A673 (cell line): Measurements from ENCODE around the gene GDF7. TPM values are rescaled to one million over a fixed set of nuclear protein-coding genes. Genes with fewer than 3 reads are reported as not detected.

Source experiments
- BruUV-seq: library from RNA; stranded (reverse); fragments of 400-500 nt; replicated peaks from 2 replicates; lab custom pipeline; 2021; lab: Mats Ljungman, UMichigan
- CTCF ChIA-PET: fragments of 300-600 bp; sonication (Branson Sonifier 250); formaldehyde crosslinking; loops from one replicate; lab custom pipeline; 2022; ENCODE audit warnings: antibody characterized with exemption; lab: Charles Lee
- POLR2A ChIA-PET: fragments of 300-600 bp; sonication (Branson Sonifier 250); formaldehyde crosslinking; loops from one replicate; lab custom pipeline; 2022; ENCODE audit warnings: antibody characterized with exemption; ENCODE audit not compliant: low non-redundant PET; lab: Charles Lee
- DNase-seq: peaks from one replicate; pipeline ENCODE4 v3.0.0-alpha.2; 2015; ENCODE audit warnings: low spot score
- H3K27ac ChIP-seq: fragments of 200-600 bp; sonication (generic); 2 replicates; pipeline ENCODE4 v1.5.1; 2016; ENCODE audit warnings: mixed run types, low read depth, mild to moderate bottlenecking, mixed read lengths, antibody characterized with exemption, low read length; ENCODE audit not compliant: poor library complexity, severe bottlenecking
- H3K27me3 ChIP-seq: fragments of 200-600 bp; sonication (generic); replicated peaks from 2 replicates; pipeline ENCODE4 v1.6.1; 2017; ENCODE audit warnings: mixed run types, low read depth, mild to moderate bottlenecking, mixed read lengths, antibody characterized with exemption, low read length; ENCODE audit not compliant: insufficient read depth, poor library complexity
- H3K36me3 ChIP-seq: fragments of 200-600 bp; sonication (generic); 2 replicates; pipeline ENCODE4 v1.6.1; 2016; ENCODE audit warnings: mixed run types, mild to moderate bottlenecking, mixed read lengths, antibody characterized with exemption, low read length; ENCODE audit not compliant: insufficient read depth, poor library complexity, severe bottlenecking
- H3K4me1 ChIP-seq: fragments of 200-600 bp; sonication (generic); 2 replicates; pipeline ENCODE4 v1.6.1; 2017; ENCODE audit warnings: mixed run types, mild to moderate bottlenecking, mixed read lengths, antibody characterized with exemption, low read length; ENCODE audit not compliant: insufficient read depth, poor library complexity, severe bottlenecking
- H3K4me3 ChIP-seq: fragments of 200-600 bp; sonication (generic); 2 replicates; pipeline ENCODE4 v1.5.1; 2016; ENCODE audit warnings: low read depth, mixed run types, mild to moderate bottlenecking, mixed read lengths, low read length; ENCODE audit not compliant: poor library complexity, severe bottlenecking
- H3K9me3 ChIP-seq: fragments of 200-600 bp; sonication (generic); 2 replicates; pipeline ENCODE4 v1.6.1; 2016; ENCODE audit warnings: mixed run types, low read depth, mild to moderate bottlenecking, mixed read lengths, antibody characterized with exemption, low read length; ENCODE audit not compliant: poor library complexity, severe bottlenecking
- CTCF ChIP-seq: fragments of 300-800, 200-600 bp; sonication (generic); conservative IDR thresholded peaks from 2 replicates; pipeline ENCODE4 v1.5.1; 2017; ENCODE audit warnings: low read depth, mild to moderate bottlenecking, antibody characterized with exemption, low read length, moderate library complexity, mixed read lengths
- EZH2 ChIP-seq: fragments of 200-600 bp; sonication (generic); IDR thresholded peaks from 2 replicates; pipeline ENCODE4 v1.6.1; 2017; ENCODE audit warnings: borderline replicate concordance, low read depth, mild to moderate bottlenecking, mixed read lengths, antibody characterized with exemption, low read length; ENCODE audit not compliant: poor library complexity, severe bottlenecking
- intact Hi-C: fragments of 100-400 bp; cut with micrococcal nuclease; formaldehyde crosslinking; loops from one replicate; pipeline ENCODE4 v1.10.0; 2022; ENCODE audit not compliant: unreplicated experiment
- total RNA-seq: library from RNA; stranded (reverse); gene quantifications from 2 replicates; pipeline ENCODE4 v1.2.3, GENCODE V29; 2021

The GDF7 gene
- total RNA-seq, 1 experiment from 2014 or later, result not detected

GRCh38 chr2:20692081-20692480 is 25.1 kb downstream of the GDF7 start:
- H3K9me3 ChIP-seq, result no peaks in the 10 kb centered on the region
- H3K4me1 ChIP-seq, result no peaks in the 10 kb centered on the region
- BruUV-seq, result no TSS peak
- TF ChIP-seq EZH2, result no peak
- TF ChIP-seq CTCF, result no peak
- H3K27ac ChIP-seq, result no peak overlapping the region
- no peak for DNase-seq
- intact Hi-C loops, result no loop called here
- ChIA-PET POLR2A (no interaction called here), CTCF (no interaction called here)
- H3K4me3 ChIP-seq, result no peak overlapping the region
- H3K36me3 ChIP-seq, result no peaks in the 10 kb centered on the region
- no peaks in the 10 kb centered on the region for H3K27me3 ChIP-seq

GRCh38 chr2:20693317-20693716 is 26.4 kb downstream of the GDF7 start:
- H3K4me1 ChIP-seq, result no peaks in the 10 kb centered on the region
- H3K27me3 ChIP-seq, result no peaks in the 10 kb centered on the region
- intact Hi-C loops, result no loop called here
- BruUV-seq, result no TSS peak
- H3K36me3 ChIP-seq, result no peaks in the 10 kb centered on the region
- TF ChIP-seq CTCF (no peak), EZH2 (no peak)
- no peak overlapping the region for H3K27ac ChIP-seq
- no peak for DNase-seq
- POLR2A ChIA-PET, result no interaction called here
- CTCF ChIA-PET, result no interaction called here
- H3K9me3 ChIP-seq, result no peaks in the 10 kb centered on the region
- no peak overlapping the region for H3K4me3 ChIP-seq

GRCh38 chr2:20696366-20696765 is 29.4 kb downstream of the GDF7 start:
- CTCF ChIA-PET, result no interaction called here

More at GRCh38 chr2:20696366-20696765, 29.4 kb downstream of the GDF7 start:
- Histone ChIP-seq H3K27me3 (no peaks in the 10 kb centered on the region), H3K9me3 (no peaks in the 10 kb centered on the region), H3K27ac (no peak overlapping the region), H3K4me1 (no peaks in the 10 kb centered on the region), H3K4me3 (no peak overlapping the region), H3K36me3 (no peaks in the 10 kb centered on the region)
- no peak for DNase-seq
- intact Hi-C loops, result no loop called here
- POLR2A ChIA-PET, result no interaction called here
- no TSS peak for BruUV-seq
- TF ChIP-seq EZH2, result no peak
- no peak for TF ChIP-seq CTCF
